ENCODE measurements around the gene C3orf70.

Gene C3orf70

DNA sequence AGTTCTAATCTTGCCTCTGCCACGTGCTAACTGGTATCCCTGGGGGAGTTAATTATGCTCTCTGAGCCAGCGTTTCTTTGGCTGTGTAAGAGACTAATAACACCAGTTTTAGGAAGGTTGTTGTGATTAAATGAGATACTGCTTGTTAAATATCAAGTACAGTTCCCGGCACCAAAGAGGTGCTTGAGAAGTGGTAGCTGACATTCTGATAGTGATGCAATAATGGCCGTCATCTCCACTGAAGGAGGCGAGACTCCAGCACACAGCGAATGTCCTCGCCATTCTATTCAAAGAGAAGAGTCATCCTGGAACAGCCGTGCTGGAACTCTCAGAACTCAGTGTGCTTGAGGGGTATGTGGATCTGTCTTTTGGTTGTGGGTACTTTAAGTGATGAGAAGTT is 9.8 kb upstream of the C3orf70 start:
- Mint-ChIP-seq H3K27me3 (peaks cover 18% of the 10 kb centered on the region), H3K4me3 (no peak overlapping the region), H3K4me1 (ENCODE audit: low read depth) (no peaks in the 10 kb centered on the region), H3K9me3 (no peaks in the 10 kb centered on the region), H3K27ac (no peak overlapping the region), H3K36me3 (ENCODE audit: low read depth) (no peaks in the 10 kb centered on the region)
- intact Hi-C loops (cut with micrococcal nuclease): no loop called here

- Mint-ChIP-seq H3K36me3 (ENCODE audit: low read depth) (no peaks in the 10 kb centered on the region), H3K4me3 (no peak overlapping the region), H3K27me3 (peaks cover 22% of the 10 kb centered on the region), H3K27ac (no peak overlapping the region), H3K9me3 (no peaks in the 10 kb centered on the region), H3K4me1 (ENCODE audit: low read depth) (no peaks in the 10 kb centered on the region)
- intact Hi-C loops (cut with micrococcal nuclease): no loop called here
Measured at GRCh38 chr3:185161761-185162160, 8.9 kb upstream of the C3orf70 start.

DNA sequence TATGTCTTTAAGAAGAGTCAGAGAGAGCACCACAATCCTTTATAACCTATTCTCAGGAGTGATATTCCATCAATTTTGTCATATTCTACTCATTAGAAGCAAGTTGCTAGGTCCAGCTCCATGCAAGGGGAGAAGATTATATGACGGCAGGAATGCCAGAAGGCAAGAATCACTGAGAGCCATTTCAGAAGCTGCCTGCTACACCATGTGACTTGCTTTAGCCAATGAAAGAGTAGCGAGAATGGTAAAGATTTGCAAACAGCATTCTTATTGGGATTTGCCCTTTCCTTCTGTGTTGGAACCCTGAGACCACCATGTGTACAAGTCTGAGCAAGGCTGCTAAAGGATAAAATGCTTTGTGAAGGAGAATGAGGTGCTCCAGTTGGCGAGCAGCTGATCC is 4.5 kb upstream of the C3orf70 start:
- H3K9me3 Mint-ChIP-seq: no peaks in the 10 kb centered on the region
- H3K36me3 Mint-ChIP-seq (ENCODE audit: low read depth): no peaks in the 10 kb centered on the region
- no peak overlapping the region for H3K27ac Mint-ChIP-seq
- H3K4me1 Mint-ChIP-seq (ENCODE audit: low read depth): peaks cover 5% of the 10 kb centered on the region
- H3K27me3 Mint-ChIP-seq: peaks cover 25% of the 10 kb centered on the region
- H3K4me3 Mint-ChIP-seq: no peak overlapping the region
- intact Hi-C loops (cut with micrococcal nuclease): loop anchor here (10.0 kb wide), 1 partner anchor 137 kb away; no protein-coding TSS in a partner anchor

DNA sequence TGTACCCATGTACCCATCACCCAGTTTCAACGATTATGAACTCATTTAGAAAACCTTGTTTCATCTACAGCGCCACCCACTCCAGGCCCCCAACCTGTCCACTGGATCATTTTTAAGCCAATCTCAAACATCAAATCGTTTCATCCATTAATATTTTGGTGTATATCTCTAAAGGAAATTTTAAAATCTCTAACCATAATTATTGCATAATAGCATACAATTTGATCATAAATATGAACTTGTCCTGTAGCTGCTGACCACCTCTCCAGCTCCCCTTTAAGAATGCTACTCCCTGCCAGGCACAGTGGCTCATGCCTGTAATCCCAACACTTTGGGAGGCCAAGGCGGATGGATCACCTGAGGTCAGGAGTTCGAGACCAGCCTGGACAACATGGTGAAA is 2.8 kb upstream of the C3orf70 start:
- no peak overlapping the region for H3K4me3 Mint-ChIP-seq
- peaks cover 31% of the 10 kb centered on the region for H3K27me3 Mint-ChIP-seq
- no peaks in the 10 kb centered on the region for H3K36me3 Mint-ChIP-seq (ENCODE audit: low read depth)
- intact Hi-C loops (cut with micrococcal nuclease): loop anchor here (10.0 kb wide), 1 partner anchor 139 kb away; no protein-coding TSS in a partner anchor
- no peaks in the 10 kb centered on the region for H3K9me3 Mint-ChIP-seq
- H3K4me1 Mint-ChIP-seq (ENCODE audit: low read depth): peaks cover 10% of the 10 kb centered on the region
- H3K27ac Mint-ChIP-seq: no peak overlapping the region

- Mint-ChIP-seq H3K9me3 (no peaks in the 10 kb centered on the region), H3K4me1 (ENCODE audit: low read depth) (peaks cover 10% of the 10 kb centered on the region), H3K36me3 (ENCODE audit: low read depth) (no peaks in the 10 kb centered on the region), H3K27me3 (peaks cover 44% of the 10 kb centered on the region), H3K27ac (no peak overlapping the region), H3K4me3 (no peak overlapping the region)
- intact Hi-C loops (cut with micrococcal nuclease): loop anchor here (10.0 kb wide), 1 partner anchor 141 kb away; no protein-coding TSS in a partner anchor
Measured at GRCh38 chr3:185153861-185154629, 1.2 kb upstream of the C3orf70 start.

GRCh38 chr3:185153171-185153771 is 411 bp upstream of the C3orf70 start:
- Mint-ChIP-seq H3K36me3 (ENCODE audit: low read depth) (no peaks in the 10 kb centered on the region), H3K9me3 (no peaks in the 10 kb centered on the region), H3K4me1 (ENCODE audit: low read depth) (peaks cover 10% of the 10 kb centered on the region), H3K27me3 (peaks cover 40% of the 10 kb centered on the region), H3K27ac (peak overlapping the region; percentile 15), H3K4me3 (no peak overlapping the region)
- intact Hi-C loops (cut with micrococcal nuclease): loop anchor here (10.0 kb wide), 1 partner anchor 142 kb away; no protein-coding TSS in a partner anchor

GRCh38 chr3:185151964-185152409 is 873 bp downstream of the C3orf70 start:
- Mint-ChIP-seq H3K27ac (no peak overlapping the region), H3K27me3 (peaks cover 33% of the 10 kb centered on the region), H3K36me3 (ENCODE audit: low read depth) (no peaks in the 10 kb centered on the region), H3K4me1 (ENCODE audit: low read depth) (peaks cover 10% of the 10 kb centered on the region), H3K4me3 (peak overlapping the region; percentile 66), H3K9me3 (no peaks in the 10 kb centered on the region)
- intact Hi-C loops (cut with micrococcal nuclease): loop anchor here (10.0 kb wide), 1 partner anchor 143 kb away; no protein-coding TSS in a partner anchor

DNA sequence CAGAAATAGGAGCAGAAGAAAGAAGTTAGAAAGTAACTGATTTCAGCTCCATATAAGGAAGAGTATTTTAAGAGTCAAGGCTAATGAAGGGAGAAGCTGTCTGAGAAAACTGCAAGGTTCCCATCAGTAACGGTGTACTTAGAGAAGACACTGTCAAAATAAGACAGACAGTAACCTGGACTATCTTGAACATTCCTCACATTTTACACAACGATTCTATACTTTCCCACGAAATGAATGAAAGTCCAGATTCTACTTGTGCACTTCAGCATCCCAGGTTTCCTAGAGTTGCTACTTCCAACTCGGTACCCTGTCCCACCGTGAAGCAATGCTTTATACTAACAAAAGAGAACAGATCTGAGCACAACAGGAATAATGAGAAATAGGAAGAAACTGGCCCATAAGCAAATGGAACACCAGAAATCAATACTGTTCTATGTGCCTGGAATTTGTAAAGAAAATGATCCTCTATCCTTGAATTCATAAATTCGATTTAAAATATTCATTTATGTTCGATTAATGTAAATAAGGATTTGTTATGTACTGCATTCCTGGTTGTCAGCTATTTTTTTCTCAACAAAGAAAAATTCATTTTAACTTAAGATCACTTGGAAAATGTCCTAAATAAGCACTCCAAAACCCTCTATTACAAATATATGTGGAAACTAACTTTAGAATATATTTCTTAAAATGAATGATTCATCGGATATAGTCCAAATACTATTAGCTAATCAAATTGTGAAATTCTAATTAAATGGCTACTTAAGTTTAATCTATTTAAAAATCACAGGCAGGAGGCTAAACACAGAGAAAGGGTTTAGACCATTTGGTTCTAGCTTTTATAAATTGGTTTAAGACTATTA is 1.5 kb downstream of the C3orf70 start:
- intact Hi-C loops (cut with micrococcal nuclease): loop anchor here (10.0 kb wide), 1 partner anchor 143 kb away; no protein-coding TSS in a partner anchor
- H3K36me3 Mint-ChIP-seq (ENCODE audit: low read depth): no peaks in the 10 kb centered on the region
- peaks cover 10% of the 10 kb centered on the region for H3K4me1 Mint-ChIP-seq (ENCODE audit: low read depth)
- H3K4me3 Mint-ChIP-seq: no peak overlapping the region
- H3K27me3 Mint-ChIP-seq: peaks cover 32% of the 10 kb centered on the region
- no peak overlapping the region for H3K27ac Mint-ChIP-seq
- H3K9me3 Mint-ChIP-seq: no peaks in the 10 kb centered on the region

- Mint-ChIP-seq H3K9me3 (no peaks in the 10 kb centered on the region), H3K27ac (no peak overlapping the region), H3K27me3 (peaks cover 35% of the 10 kb centered on the region), H3K36me3 (ENCODE audit: low read depth) (no peaks in the 10 kb centered on the region), H3K4me1 (ENCODE audit: low read depth) (peaks cover 10% of the 10 kb centered on the region), H3K4me3 (no peak overlapping the region)
- intact Hi-C loops (cut with micrococcal nuclease): loop anchor here (10.0 kb wide), 1 partner anchor 144 kb away; no protein-coding TSS in a partner anchor
Measured at GRCh38 chr3:185150561-185150960, 2.3 kb downstream of the C3orf70 start.

DNA sequence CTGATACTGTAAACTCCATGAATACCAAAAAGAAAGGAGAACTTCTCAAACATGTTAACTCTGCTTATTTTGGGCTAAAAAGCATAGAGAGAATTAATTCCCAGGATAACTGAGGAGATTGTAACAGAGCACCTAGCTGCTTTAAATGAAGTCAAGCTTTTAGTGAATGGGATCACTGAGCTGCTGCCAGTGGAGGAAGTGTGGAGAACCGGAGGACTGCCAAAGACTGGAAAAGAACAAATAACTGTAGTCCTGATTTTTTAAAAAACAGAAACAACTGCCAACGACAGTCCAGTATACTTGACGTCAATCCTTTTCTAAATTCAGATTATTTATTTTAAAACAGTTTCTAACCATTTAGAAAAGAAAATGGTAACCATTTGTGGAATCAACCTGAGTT is 3.3 kb downstream of the C3orf70 start:
- Mint-ChIP-seq H3K27ac (no peak overlapping the region), H3K4me3 (no peak overlapping the region), H3K27me3 (peaks cover 35% of the 10 kb centered on the region), H3K36me3 (ENCODE audit: low read depth) (no peaks in the 10 kb centered on the region), H3K4me1 (ENCODE audit: low read depth) (peaks cover 10% of the 10 kb centered on the region), H3K9me3 (no peaks in the 10 kb centered on the region)
- intact Hi-C loops (cut with micrococcal nuclease): no loop called here

GRCh38 chr3:185145511-185145910 is 7.3 kb downstream of the C3orf70 start:
- H3K9me3 Mint-ChIP-seq: no peaks in the 10 kb centered on the region
- H3K27me3 Mint-ChIP-seq: peaks cover 21% of the 10 kb centered on the region
- H3K36me3 Mint-ChIP-seq (ENCODE audit: low read depth): no peaks in the 10 kb centered on the region
- intact Hi-C loops (cut with micrococcal nuclease): no loop called here
- H3K4me3 Mint-ChIP-seq: no peak overlapping the region
- no peak overlapping the region for H3K27ac Mint-ChIP-seq
- no peaks in the 10 kb centered on the region for H3K4me1 Mint-ChIP-seq (ENCODE audit: low read depth)

GRCh38 chr3:185144784-185145183 is 8.1 kb downstream of the C3orf70 start:
- intact Hi-C loops (cut with micrococcal nuclease): no loop called here
- H3K4me1 Mint-ChIP-seq (ENCODE audit: low read depth): no peaks in the 10 kb centered on the region
- H3K4me3 Mint-ChIP-seq: no peak overlapping the region
- H3K27me3 Mint-ChIP-seq: peaks cover 16% of the 10 kb centered on the region
- no peak overlapping the region for H3K27ac Mint-ChIP-seq
- no peaks in the 10 kb centered on the region for H3K36me3 Mint-ChIP-seq (ENCODE audit: low read depth)
- H3K9me3 Mint-ChIP-seq: no peaks in the 10 kb centered on the region

- no peak overlapping the region for H3K27ac Mint-ChIP-seq
- intact Hi-C loops (cut with micrococcal nuclease): no loop called here
- no peaks in the 10 kb centered on the region for H3K4me1 Mint-ChIP-seq (ENCODE audit: low read depth)
- H3K4me3 Mint-ChIP-seq: no peak overlapping the region
- H3K27me3 Mint-ChIP-seq: peaks cover 13% of the 10 kb centered on the region
- no peaks in the 10 kb centered on the region for H3K9me3 Mint-ChIP-seq
- H3K36me3 Mint-ChIP-seq (ENCODE audit: low read depth): no peaks in the 10 kb centered on the region
Measured at GRCh38 chr3:185137821-185138220, 15.0 kb downstream of the C3orf70 start.

GRCh38 chr3:185134509-185134908 is 18.4 kb downstream of the C3orf70 start:
- Mint-ChIP-seq H3K4me1 (ENCODE audit: low read depth) (no peaks in the 10 kb centered on the region), H3K27ac (no peak overlapping the region), H3K36me3 (ENCODE audit: low read depth) (no peaks in the 10 kb centered on the region), H3K27me3 (peaks cover 11% of the 10 kb centered on the region), H3K4me3 (no peak overlapping the region), H3K9me3 (no peaks in the 10 kb centered on the region)
- intact Hi-C loops (cut with micrococcal nuclease): no loop called here

Measured in dendritic cell treated with granulocyte-macrophage colony-stimulating factor and Interleukin-4, amounts not matched to agents 40 ng/mL and 50 ng/mL, for 4 days (primary cell).